GM19099 (cell line): ENCODE results near the gene SPECC1L.

Experiments
- POLR2A ChIP-seq: IDR thresholded peaks from 3 replicates; pipeline ENCODE4 v1.6.1; 2011; ENCODE audit warnings: low read depth; ENCODE audit not compliant: insufficient read length; ENCODE audit errors: extremely low read depth

SPECC1L gene

DNA sequence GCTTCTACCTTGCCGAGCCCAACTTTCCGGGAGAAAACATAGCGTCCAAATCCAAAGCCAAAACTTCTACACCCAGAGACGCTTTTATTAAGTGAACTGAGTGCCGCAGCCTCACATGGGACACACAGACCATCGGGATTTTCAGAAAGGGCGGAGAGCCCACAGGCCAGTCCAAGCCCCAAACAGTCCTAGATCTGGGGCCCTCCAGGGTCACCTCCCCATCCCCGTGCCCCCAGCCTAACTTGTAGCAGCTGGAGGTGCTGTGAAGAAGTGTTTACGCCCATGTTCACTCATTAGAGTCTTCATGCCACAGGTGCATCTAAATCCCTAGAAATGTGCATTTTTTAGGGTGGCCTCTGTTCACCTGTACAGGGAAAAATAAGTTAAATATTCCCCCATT is 142.6 kb downstream of the SPECC1L start:
- no peak for TF ChIP-seq POLR2A

DNA sequence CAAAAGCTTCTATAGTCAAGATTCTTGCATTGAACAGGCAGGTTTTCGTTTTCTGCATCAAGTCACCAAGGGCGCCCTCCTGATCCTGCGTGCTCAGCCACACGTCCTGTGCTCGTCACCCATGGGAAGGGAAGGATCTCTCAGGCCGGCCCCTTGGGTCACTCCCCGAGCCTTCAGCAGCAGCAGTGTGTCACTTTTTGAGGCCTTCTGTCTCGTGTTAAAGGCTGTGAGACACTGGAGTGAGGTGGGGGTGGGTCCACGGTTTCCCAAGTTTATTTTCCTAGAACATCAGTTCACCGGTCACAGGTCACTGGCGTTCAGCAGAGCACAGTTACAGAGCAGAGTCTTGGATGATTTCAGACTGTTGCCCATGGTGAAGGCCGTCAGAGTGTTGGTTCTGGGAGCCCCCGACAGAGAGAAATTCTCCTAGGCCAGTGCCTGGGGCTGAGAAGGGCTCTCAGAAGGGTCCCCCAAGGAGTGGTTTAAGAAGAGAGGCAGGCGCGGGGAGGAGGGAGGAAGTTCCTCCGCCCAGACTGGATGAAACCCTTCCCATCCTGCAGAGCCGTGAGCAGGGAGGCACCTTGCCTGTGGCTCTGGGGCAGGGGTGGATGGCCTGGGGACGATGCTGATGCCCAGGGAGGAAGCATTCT is 143.2 kb downstream of the SPECC1L start:
- no peak for TF ChIP-seq POLR2A

- no peak for TF ChIP-seq POLR2A
Observed at GRCh38 chr22:24414523-24414922, 143.9 kb downstream of the SPECC1L start.

DNA sequence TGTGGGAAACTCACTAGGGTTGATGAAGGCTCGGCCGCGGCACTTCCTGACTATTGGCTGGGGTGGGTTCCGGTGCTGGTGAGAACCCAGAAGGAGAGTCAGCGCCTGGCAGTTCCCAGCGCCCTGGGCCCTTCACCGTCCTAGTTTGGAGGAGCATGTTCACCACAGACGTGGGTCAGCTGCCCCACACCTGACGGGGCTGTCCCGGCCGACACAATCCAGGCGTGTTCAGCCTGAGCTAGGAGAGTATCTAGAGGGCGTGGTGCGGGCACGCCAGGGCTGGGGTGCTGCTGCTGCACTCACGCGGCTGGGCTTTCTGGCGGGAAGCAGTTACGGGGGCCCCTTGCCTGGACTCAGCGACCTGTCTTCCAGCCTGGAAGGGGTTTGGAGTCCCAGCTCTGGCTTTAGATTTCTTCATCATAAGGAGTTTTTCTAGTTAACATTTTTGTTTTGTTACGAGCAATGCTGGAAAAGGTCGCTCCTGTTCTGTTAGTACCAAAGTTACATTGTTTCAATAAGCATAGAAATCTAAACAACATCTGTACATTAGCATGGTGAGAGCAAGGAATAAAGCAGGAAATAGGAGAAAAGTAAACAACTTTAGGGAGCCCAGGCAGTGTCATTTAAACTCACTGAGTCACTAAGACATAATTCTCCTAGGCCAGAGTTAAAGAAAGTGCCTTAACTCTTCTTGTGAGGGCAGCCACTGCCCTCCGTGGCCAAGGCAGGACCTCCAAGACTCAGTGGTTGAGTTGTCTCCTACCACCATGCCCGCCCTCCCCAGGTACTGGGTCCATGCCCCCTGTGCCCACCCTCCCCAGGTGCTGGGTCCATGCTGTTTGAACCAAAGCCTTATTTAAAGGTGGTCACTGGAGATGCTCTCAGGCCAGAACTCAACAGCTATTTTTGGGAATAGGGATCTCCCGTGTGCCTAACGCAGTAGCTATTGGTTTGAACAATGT is 144.6 kb downstream of the SPECC1L start:
- TF ChIP-seq POLR2A, result no peak

GRCh38 chr22:24416095-24416494 is 145.5 kb downstream of the SPECC1L start:
- TF ChIP-seq POLR2A, result no peak

DNA sequence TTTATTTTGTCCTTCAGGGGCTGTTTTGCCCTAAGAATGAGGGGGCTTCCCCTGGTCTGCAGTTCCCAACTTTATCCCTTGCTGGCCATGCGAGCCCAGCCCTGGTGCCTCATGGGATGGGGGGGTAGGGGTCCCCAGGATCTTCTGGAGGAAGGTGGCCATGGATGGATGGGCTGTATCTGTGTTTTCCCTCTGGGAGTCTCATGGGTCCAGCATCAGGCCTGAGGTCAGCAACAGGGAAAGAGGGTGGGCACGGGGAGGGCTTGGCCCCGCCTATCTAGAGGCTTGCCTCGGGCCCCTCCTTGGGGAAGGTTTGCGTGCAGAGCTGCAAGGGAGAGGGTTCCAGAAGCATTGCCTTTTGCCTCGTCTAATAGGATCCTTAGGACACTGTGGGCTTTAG is 146.0 kb downstream of the SPECC1L start:
- no peak for TF ChIP-seq POLR2A

- no peak for TF ChIP-seq POLR2A
Observed at GRCh38 chr22:24417200-24417599, 146.6 kb downstream of the SPECC1L start.

- TF ChIP-seq POLR2A, result no peak
Observed at GRCh38 chr22:24417901-24418641, 147.4 kb downstream of the SPECC1L start.

- TF ChIP-seq POLR2A, result no peak
Observed at GRCh38 chr22:24418786-24419474, 148.3 kb downstream of the SPECC1L start.

- TF ChIP-seq POLR2A, result no peak
Observed at GRCh38 chr22:24419475-24419850, 148.8 kb downstream of the SPECC1L start.

GRCh38 chr22:24420072-24420976 is 149.7 kb downstream of the SPECC1L start:
- no peak for TF ChIP-seq POLR2A

DNA sequence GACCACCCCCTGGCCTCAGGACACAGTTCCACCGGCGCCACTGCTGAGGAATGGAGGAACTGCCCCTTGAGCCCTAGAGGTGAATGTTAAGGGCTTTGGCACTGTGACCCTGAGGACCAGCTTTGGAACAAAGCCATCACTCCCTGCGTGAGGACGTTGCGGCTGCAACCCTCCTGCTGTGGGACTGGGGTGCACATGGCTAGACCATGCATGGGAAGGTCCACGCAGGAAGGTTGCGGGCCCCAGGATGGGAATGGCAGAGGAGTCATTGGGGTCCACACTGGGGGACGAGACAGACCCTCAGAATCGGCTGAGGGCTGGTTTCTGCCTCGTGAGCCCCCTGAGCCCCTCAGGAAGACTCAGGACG is 150.3 kb downstream of the SPECC1L start:
- TF ChIP-seq POLR2A, result no peak

DNA sequence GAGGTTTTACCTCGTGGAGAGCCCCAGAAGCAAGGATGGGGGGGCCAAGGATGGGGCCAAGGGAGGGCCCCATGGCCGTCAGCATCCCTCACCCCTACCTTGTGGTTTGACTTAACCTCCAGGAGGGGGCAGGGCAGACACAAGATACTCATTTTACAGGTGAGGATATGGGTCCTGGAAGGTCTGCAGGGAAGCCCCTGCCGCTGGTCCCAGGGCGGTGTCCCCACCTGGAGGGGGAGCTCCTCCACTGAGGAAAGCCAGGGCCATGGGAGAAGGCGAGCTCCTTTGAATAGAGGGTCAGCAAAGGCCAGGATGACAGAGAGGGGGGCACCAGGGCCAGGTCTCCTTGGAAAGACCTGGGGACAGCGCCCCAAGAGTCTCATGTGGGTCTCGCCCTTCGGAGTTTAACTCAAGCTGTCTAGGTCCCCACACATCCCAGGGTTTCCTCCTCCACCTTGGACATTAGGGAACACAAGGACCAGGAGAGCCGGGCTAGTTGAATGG is 150.8 kb downstream of the SPECC1L start:
- TF ChIP-seq POLR2A, result no peak
